ENCODE data around the gene CYSRT1.

Gene CYSRT1

DNA sequence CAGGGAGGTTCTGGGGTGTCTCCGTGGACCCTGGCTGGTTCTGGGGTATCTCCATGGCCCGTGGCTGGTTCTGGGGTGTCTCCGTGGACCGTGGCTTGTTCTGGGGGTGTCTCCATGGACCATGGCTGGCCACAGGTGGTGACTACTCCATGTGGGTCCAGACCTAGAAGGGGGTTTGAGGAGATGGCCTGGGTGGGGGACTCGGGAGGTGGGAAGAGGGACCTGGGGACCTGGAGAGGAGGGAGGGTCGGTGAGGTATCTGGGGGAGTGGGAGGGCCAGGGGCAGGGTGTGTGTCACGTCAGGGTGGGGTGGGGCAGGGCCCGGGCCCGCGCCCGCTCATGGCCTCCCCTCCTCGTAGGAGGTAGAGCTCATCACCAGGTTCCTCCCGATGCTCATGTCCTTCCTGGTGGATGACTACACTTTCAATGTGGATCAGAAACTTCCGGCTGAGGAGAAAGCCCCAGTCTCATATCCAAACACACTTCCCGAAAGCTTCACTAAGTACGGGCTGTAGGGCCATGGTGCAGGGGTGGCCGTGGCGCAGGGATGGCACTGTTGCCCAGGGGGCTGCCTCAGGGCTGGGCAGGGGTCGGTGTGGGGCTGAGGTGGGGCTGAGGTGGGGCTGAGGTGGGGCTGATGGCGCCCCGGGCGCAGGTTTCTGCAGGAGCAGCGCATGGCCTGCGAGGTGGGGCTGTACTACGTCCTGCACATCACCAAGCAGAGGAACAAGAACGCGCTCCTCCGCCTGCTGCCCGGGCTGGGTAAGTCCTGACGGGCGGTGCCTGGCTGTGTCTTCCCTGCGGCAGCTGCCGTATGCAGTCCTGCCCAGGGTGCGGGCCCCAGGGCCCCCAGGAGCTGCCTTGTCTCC, 41.8 kb downstream of the CYSRT1 start:
- no peak for DNase-seq (ENCODE audit: low spot score)
- TF ChIP-seq, protein P1, sequence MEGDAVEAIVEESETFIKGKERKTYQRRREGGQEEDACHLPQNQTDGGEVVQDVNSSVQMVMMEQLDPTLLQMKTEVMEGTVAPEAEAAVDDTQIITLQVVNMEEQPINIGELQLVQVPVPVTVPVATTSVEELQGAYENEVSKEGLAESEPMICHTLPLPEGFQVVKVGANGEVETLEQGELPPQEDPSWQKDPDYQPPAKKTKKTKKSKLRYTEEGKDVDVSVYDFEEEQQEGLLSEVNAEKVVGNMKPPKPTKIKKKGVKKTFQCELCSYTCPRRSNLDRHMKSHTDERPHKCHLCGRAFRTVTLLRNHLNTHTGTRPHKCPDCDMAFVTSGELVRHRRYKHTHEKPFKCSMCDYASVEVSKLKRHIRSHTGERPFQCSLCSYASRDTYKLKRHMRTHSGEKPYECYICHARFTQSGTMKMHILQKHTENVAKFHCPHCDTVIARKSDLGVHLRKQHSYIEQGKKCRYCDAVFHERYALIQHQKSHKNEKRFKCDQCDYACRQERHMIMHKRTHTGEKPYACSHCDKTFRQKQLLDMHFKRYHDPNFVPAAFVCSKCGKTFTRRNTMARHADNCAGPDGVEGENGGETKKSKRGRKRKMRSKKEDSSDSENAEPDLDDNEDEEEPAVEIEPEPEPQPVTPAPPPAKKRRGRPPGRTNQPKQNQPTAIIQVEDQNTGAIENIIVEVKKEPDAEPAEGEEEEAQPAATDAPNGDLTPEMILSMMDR (IDR thresholded peaks at IDR 0.05; ENCODE audit: extremely low read depth, missing control alignments): no peak

DNA sequence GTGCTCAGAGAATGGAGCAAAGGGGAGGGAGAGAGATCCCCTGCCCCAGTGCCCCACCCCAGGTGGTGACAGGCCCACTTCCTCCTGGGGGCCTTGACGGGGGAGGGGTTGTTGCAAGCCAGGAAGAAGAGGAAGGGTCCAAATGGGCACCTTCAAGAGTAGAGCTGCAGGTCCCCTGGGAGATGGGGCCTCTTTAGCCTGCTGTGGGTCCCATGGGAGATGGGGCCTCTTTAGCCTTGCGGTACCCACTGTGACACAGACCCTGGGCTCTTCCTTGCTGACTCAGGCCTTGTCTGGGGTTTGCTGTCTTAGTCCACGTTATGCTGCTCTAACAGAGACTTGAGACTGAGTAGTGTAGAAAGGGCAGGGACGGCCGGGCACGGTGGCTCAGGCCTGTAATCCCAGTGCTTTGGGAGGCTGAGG, 43.0 kb downstream of the CYSRT1 start:
- peak; percentile 68 for DNase-seq (ENCODE audit: low spot score)
- TF ChIP-seq, protein P1 (IDR thresholded peaks at IDR 0.05; ENCODE audit: extremely low read depth, missing control alignments): no peak

DNA sequence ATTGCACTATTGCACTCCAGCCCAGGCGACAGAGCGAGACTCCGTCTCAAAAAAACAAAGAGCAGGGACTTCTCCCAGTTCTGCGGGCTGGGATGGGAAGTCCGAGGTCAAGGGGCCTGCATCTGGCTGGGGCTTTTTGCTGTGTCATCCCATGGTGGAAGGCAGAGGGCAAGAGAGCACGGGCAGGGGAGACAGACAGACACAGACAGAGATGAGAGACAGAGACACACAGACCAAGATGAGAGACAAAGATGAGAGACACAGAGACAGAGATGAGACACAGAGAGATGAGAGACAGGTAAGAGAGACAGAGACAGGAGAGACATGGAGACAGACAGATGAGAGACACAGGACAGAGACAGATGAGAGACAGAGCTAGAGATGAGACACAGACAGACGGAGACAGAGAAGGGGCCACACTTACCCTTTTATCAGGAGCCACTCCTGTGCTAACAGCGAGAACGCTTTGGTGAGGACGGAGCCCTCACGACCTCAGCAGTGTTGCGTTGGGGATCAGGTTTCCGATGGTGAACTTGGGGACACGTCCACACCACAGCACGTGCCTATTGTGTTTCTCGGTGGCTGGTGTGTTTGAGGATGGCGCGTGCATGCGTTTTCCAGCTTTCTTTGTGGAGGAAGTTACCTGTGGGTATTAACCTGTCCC, 43.7 kb downstream of the CYSRT1 start:
- TF ChIP-seq, protein P1 (IDR thresholded peaks at IDR 0.05; ENCODE audit: extremely low read depth, missing control alignments): no peak

DNA sequence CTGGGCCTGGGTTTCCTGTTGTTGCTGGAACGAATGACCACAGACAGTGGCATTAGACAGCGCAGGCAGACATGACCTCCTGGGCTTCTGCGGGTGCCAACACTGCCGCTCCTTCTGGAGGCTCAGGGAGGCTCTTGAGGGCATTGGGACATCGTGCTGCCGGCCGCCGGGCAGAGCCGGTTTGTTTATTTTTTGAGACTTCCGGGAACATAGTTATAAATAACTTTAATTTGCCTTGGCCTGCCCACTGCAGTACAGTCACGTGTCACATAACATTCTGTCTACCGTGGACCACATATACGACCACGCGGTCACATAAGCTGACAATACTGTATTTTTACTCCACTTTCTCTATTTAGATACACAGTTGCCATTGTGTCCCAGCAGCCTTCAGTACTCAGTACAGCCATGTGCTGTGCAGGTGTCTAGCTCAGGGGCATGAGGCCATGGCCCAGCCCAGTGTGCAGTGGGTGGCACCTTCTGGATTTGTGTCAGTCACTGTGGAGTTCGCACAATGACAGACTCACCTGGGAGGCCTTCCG, 44.3 kb downstream of the CYSRT1 start:
- DNase-seq (ENCODE audit: low spot score): peak; percentile 74
- TF ChIP-seq, protein P1 (IDR thresholded peaks at IDR 0.05; ENCODE audit: extremely low read depth, missing control alignments): no peak

More for the DNA sequence above, 43.7 kb downstream of the CYSRT1 start:
- no peak for DNase-seq (ENCODE audit: low spot score)

DNA sequence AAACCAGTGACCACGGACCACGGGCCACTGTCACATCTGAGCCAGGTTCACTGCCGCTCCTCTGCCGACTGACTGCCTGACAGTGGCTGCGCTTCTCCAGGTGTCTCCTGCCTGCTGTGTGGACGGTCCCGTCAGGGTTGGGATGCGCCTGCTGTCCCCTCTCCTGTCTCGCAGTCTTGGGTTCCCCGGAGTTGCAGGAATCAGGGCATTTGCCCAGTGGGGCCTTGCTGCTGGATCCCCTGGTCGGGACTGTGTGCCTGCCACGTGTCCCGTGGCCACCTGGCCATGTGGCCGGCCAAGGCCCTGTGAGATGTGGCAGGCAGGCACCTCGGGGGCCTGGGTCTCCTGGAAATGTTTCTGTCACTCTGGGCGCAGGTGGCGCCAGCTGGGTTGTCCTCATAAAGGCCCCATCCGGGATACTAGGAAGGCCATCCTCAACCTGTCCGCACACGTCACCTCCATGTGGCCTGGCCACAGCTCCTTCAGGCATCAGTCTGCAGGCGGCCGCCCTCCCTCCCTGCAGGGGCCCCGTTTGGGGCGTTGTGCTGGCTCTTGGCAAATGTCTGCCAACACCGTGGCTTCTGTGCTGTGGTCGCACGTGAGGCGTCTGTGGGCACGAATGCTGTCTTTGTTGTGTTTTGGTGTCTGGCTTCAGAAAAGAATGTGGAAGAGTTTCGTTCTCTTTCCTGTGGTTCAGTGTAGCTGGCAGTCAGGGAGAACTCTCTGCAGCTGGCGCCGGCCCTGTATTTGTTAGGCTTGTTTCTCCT, 46.1 kb downstream of the CYSRT1 start:
- TF ChIP-seq, protein P1 (IDR thresholded peaks at IDR 0.05; ENCODE audit: extremely low read depth, missing control alignments): no peak

DNA sequence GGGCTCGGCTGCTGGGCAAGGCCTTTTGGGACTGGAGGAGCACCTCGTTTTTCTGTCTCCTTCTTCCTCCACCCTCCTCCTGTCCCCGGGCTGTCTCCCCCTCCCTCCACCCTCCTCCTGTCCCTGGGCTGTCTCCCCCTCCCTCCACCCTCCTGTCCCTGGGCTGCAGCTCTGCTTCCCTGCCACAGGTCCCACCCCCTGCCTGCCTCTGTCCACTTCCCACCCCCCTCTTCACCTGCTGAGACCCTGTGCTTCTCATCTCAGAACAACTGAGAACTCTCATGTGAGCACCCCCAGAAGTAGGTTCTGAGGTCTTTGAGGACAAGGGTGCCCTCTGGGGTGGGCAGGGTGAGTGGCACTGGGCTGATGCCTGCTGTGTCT, 46.7 kb downstream of the CYSRT1 start:
- TF ChIP-seq, protein P1 (IDR thresholded peaks at IDR 0.05; ENCODE audit: extremely low read depth, missing control alignments): no peak
- no peak for DNase-seq (ENCODE audit: low spot score)

More for the DNA sequence above, 46.1 kb downstream of the CYSRT1 start:
- DNase-seq (ENCODE audit: low spot score): no peak

Data from GM20000 (cell line).